HG03575 (cell line): ENCODE data around the gene MACROD2.
A peak's percentile ranks its signal among the peaks of the same experiment; 100 is the strongest.
"Not testable (repeated sequence)": the region's sequence is repeated elsewhere in the genome, so short reads cannot be mapped to it uniquely, and the experiment has no call there.

Experiments
- ATAC-seq: cut with Tn5 transposase; IDR thresholded peaks from one replicate; pipeline ENCODE4 v1.9.1; 2021; ENCODE audit not compliant: unreplicated experiment, insufficient number of reproducible peaks, low FRiP score; ENCODE audit errors: extremely low read depth

The MACROD2 gene

GRCh38 chr20:14226051-14227049, 231.0 kb downstream of the MACROD2 start:
- ATAC-seq: not testable (repeated sequence)

GRCh38 chr20:14232650-14233049, 237.3 kb downstream of the MACROD2 start:
- peak; percentile 40 for ATAC-seq

GRCh38 chr20:14234666-14235295, 239.5 kb downstream of the MACROD2 start:
- ATAC-seq: no peak

- ATAC-seq: no peak
These were observed 240.0 kb downstream of the MACROD2 start for GRCh38 chr20:14235355-14235754.

- no peak for ATAC-seq
These were observed 250.2 kb downstream of the MACROD2 start for GRCh38 chr20:14245368-14245970.

- ATAC-seq: no peak
These were observed 264.4 kb downstream of the MACROD2 start for GRCh38 chr20:14259689-14260088.

- no peak for ATAC-seq
These were observed 265.1 kb downstream of the MACROD2 start for GRCh38 chr20:14260367-14260766.

GRCh38 chr20:14264869-14265268, 269.6 kb downstream of the MACROD2 start:
- no peak for ATAC-seq

GRCh38 chr20:14266246-14266645, 270.9 kb downstream of the MACROD2 start:
- no peak for ATAC-seq

- ATAC-seq: not testable (repeated sequence)
These were observed 275.4 kb downstream of the MACROD2 start for GRCh38 chr20:14270751-14271150.

GRCh38 chr20:14282140-14282539, 286.8 kb downstream of the MACROD2 start:
- ATAC-seq: no peak

GRCh38 chr20:14284443-14284842, 289.1 kb downstream of the MACROD2 start:
- ATAC-seq: no peak

- no peak for ATAC-seq
These were observed 293.3 kb downstream of the MACROD2 start for GRCh38 chr20:14288341-14289330.

- ATAC-seq: no peak
These were observed 296.2 kb downstream of the MACROD2 start for GRCh38 chr20:14291502-14291901.

GRCh38 chr20:14295238-14295637, 299.9 kb downstream of the MACROD2 start:
- ATAC-seq: no peak

GRCh38 chr20:14295770-14296309, 300.5 kb downstream of the MACROD2 start:
- no peak for ATAC-seq

- ATAC-seq: no peak
These were observed 304.5 kb downstream of the MACROD2 start for GRCh38 chr20:14299831-14300230.

GRCh38 chr20:14303106-14303505, 307.8 kb downstream of the MACROD2 start:
- ATAC-seq: no peak
